H1 (cell line): ENCODE data around the gene CHCHD3. TPM values are rescaled to one million over a fixed set of nuclear protein-coding genes. Genes with fewer than 3 reads are reported as not detected.

Experiments
- CTCF ChIA-PET: fragments of 300-600 bp; sonication (Branson Sonifier 250); formaldehyde crosslinking; loops from one replicate; lab custom pipeline; 2021; ENCODE audit not compliant: partially characterized antibody; lab: Charles Lee
- POLR2A ChIA-PET: fragments of 300-600 bp; sonication (Branson Sonifier 250); formaldehyde crosslinking; loops from one replicate; lab custom pipeline; 2021; ENCODE audit warnings: inconsistent platforms; ENCODE audit not compliant: partially characterized antibody; lab: Charles Lee
- DNase-seq, 2 experiments: peaks; one replicate each; pipeline versions ENCODE4 v3.0.0 to v3.0.0-alpha.2; 2010 to 2022; ENCODE audit warnings: low spot score in 2 of 2, low read depth in 1 of 2, mixed read lengths in 1 of 2
- FAIRE-seq: peaks from 2 replicates; lab custom pipeline; 2011; peaks lifted over from hg19 to GRCh38; lab: Jason Lieb, UNC
- H2AFZ ChIP-seq: 2 replicates; pipeline ENCODE4 v1.8.1; 2012; ENCODE audit warnings: low read length, inconsistent platforms
- H2AK5ac ChIP-seq: 2 replicates; pipeline ENCODE4 v1.6.1; 2013; ENCODE audit warnings: low read depth, low read length
- H2BK120ac ChIP-seq: replicated peaks from 2 replicates; pipeline ENCODE3; 2013; ENCODE audit warnings: low read depth, low read length, inconsistent platforms
- H2BK12ac ChIP-seq: 2 replicates; pipeline ENCODE4 v1.6.1; 2013; ENCODE audit warnings: low read depth, low read length
- H2BK15ac ChIP-seq: 2 replicates; pipeline ENCODE4 v1.6.1; 2013; ENCODE audit warnings: low read length
- H2BK20ac ChIP-seq: 2 replicates; pipeline ENCODE4 v1.6.1; 2013; ENCODE audit warnings: low read length
- H2BK5ac ChIP-seq: 2 replicates; pipeline ENCODE4 v1.6.1; 2013; ENCODE audit warnings: low read depth, low read length
- H3K14ac ChIP-seq: 2 replicates; pipeline ENCODE4 v1.6.1; 2013; ENCODE audit warnings: inconsistent platforms; ENCODE audit not compliant: insufficient read length
- H3K18ac ChIP-seq: 2 replicates; pipeline ENCODE4 v1.6.1; 2013; ENCODE audit warnings: low read length; ENCODE audit errors: extremely low read depth
- H3K23ac ChIP-seq: 2 replicates; pipeline ENCODE4 v1.6.1; 2013; ENCODE audit warnings: inconsistent platforms; ENCODE audit not compliant: insufficient read length
- H3K23me2 ChIP-seq: 2 replicates; pipeline ENCODE4 v1.6.1; 2013; ENCODE audit warnings: low read depth, low read length
- H3K27ac ChIP-seq: 2 replicates; pipeline ENCODE4 v1.6.1; 2011; ENCODE audit warnings: low read depth, low read length, inconsistent platforms
- H3K27me3 ChIP-seq, 4 experiments: replicated peaks in 1 of 4; 1 replicate in 1 of 4; 2 replicates in 3 of 4; pipeline versions ENCODE4 v1.6.1 to v1.8.1; 2011 to 2013; ENCODE audit warnings: low read length in 3 of 4, mild to moderate bottlenecking in 3 of 4, inconsistent platforms in 2 of 4, mixed read lengths in 2 of 4, moderate library complexity in 1 of 4; ENCODE audit not compliant: control insufficient read depth in 3 of 4, insufficient read depth in 3 of 4; ENCODE audit errors: extremely low read depth in 1 of 4
- H3K36me3 ChIP-seq, 4 experiments: 2 replicates each; pipeline versions ENCODE4 v1.6.1 to v1.8.1; 2011 to 2013; ENCODE audit warnings: mild to moderate bottlenecking in 4 of 4, low read length in 3 of 4, moderate library complexity in 2 of 4, control low read depth in 1 of 4, inconsistent platforms in 1 of 4; ENCODE audit not compliant: insufficient read depth in 4 of 4, control insufficient read depth in 2 of 4
- H3K4ac ChIP-seq: replicated peaks from 2 replicates; pipeline ENCODE3; 2013; ENCODE audit warnings: low read length, low read depth, mixed read lengths, inconsistent platforms; ENCODE audit not compliant: insufficient read length
- H3K4me1 ChIP-seq, 4 experiments: replicated peaks in 1 of 4; 1 replicate in 1 of 4; 2 replicates in 3 of 4; pipeline versions ENCODE4 v1.6.1 to v1.8.1; 2011 to 2013; ENCODE audit warnings: low read length in 3 of 4, inconsistent platforms in 2 of 4, mixed read lengths in 1 of 4; ENCODE audit not compliant: insufficient read depth in 4 of 4, control insufficient read depth in 3 of 4
- H3K4me2 ChIP-seq, 2 experiments: 2 replicates each; pipeline versions ENCODE4 v1.6.1 to v1.8.1; 2011 to 2013; ENCODE audit warnings: low read depth in 2 of 2, low read length in 2 of 2, control low read depth in 1 of 2, inconsistent platforms in 1 of 2, mild to moderate bottlenecking in 1 of 2; ENCODE audit not compliant: insufficient read depth in 1 of 2
- H3K4me3 ChIP-seq, 4 experiments: fragments of 200-600, 300-600 bp in 1 of 4; sonication (generic), shearing (Covaris generic), sonication (Bioruptor Twin) in 1 of 4; 2 replicates each; pipeline versions ENCODE4 v1.5.1 to v1.8.1; 2011 to 2016; ENCODE audit warnings: low read length in 4 of 4, low read depth in 3 of 4, control low read depth in 2 of 4, inconsistent platforms in 2 of 4, mild to moderate bottlenecking in 2 of 4, mixed read lengths in 1 of 4, moderate library complexity in 1 of 4; ENCODE audit not compliant: insufficient read depth in 2 of 4; ENCODE audit errors: extremely low read depth in 1 of 4
- H3K56ac ChIP-seq: replicated peaks from 2 replicates; pipeline ENCODE3; 2013; ENCODE audit warnings: low read depth, mild to moderate bottlenecking, mixed read lengths, low read length, inconsistent platforms; ENCODE audit not compliant: insufficient read length
- H3K79me1 ChIP-seq: 2 replicates; pipeline ENCODE4 v1.6.1; 2013; ENCODE audit warnings: low read depth, low read length, control low read depth
- H3K79me2 ChIP-seq, 2 experiments: 2 replicates each; pipeline versions ENCODE4 v1.6.1 to v1.8.1; 2012 to 2013; ENCODE audit warnings: low read length in 2 of 2, mild to moderate bottlenecking in 2 of 2, inconsistent platforms in 1 of 2; ENCODE audit not compliant: insufficient read depth in 2 of 2, control insufficient read depth in 1 of 2
- H3K9ac ChIP-seq, 4 experiments: replicated peaks in 1 of 4; 1 replicate in 1 of 4; 2 replicates in 3 of 4; pipeline versions ENCODE4 v1.6.1 to v1.8.1; 2011 to 2013; ENCODE audit warnings: low read depth in 3 of 4, low read length in 3 of 4, control low read depth in 2 of 4, mild to moderate bottlenecking in 2 of 4, moderate library complexity in 2 of 4, inconsistent platforms in 1 of 4; ENCODE audit errors: extremely low read depth in 1 of 4
- H3K9me3 ChIP-seq, 2 experiments: 2 replicates each; pipeline versions ENCODE4 v1.6.1 to v1.8.1; 2012 to 2013; ENCODE audit warnings: mild to moderate bottlenecking in 2 of 2, moderate library complexity in 2 of 2, control low read depth in 1 of 2, inconsistent platforms in 1 of 2, low read depth in 1 of 2, low read length in 1 of 2, mixed read lengths in 1 of 2; ENCODE audit not compliant: insufficient read depth in 2 of 2
- H4K20me1 ChIP-seq, 2 experiments: replicated peaks in 1 of 2; 2 replicates each; pipeline versions ENCODE3 to v1.8.1; 2011 to 2013; ENCODE audit warnings: inconsistent platforms in 2 of 2, low read length in 2 of 2, mild to moderate bottlenecking in 1 of 2; ENCODE audit not compliant: insufficient read depth in 2 of 2, control insufficient read depth in 1 of 2
- H4K5ac ChIP-seq: 2 replicates; pipeline ENCODE4 v1.6.1; 2013; ENCODE audit warnings: low read length, low read depth, mixed read lengths, inconsistent platforms; ENCODE audit not compliant: insufficient read length
- H4K8ac ChIP-seq: 2 replicates; pipeline ENCODE4 v1.8.0; 2013; ENCODE audit warnings: mild to moderate bottlenecking, moderate library complexity, low read length, inconsistent platforms; ENCODE audit not compliant: insufficient read depth; ENCODE audit errors: extremely low read depth
- H4K91ac ChIP-seq: replicated peaks from 2 replicates; pipeline ENCODE3; 2013; ENCODE audit warnings: low read length, mixed read lengths, inconsistent platforms; ENCODE audit not compliant: insufficient read length
- ASH2L ChIP-seq: fragments of 200-600, 300-600 bp; sonication (generic); IDR thresholded peaks from one replicate; pipeline ENCODE4 v1.7.1; 2017; ENCODE audit warnings: low read length
- BRCA1 ChIP-seq: IDR thresholded peaks from 2 replicates; pipeline ENCODE4 v1.6.1; 2012; ENCODE audit warnings: low read depth, low read length, improper control_type of control experiment
- KDM5A ChIP-seq: fragments of 200-600 bp; IDR thresholded peaks from 2 replicates; pipeline ENCODE4 v1.7.1; 2012; ENCODE audit warnings: mild to moderate bottlenecking, low read length, inconsistent platforms, mixed read lengths
- SIN3A ChIP-seq, 2 experiments: IDR thresholded peaks in 1 of 2; conservative IDR thresholded peaks in 1 of 2; 2 replicates each; pipeline ENCODE4 v1.6.1; 2011 to 2012; ENCODE audit warnings: low read length in 2 of 2, improper control_type of control experiment in 1 of 2, low read depth in 1 of 2, mild to moderate bottlenecking in 1 of 2
- SIX5 ChIP-seq: IDR thresholded peaks from 2 replicates; pipeline ENCODE4 v1.6.1; 2011; ENCODE audit warnings: mild to moderate bottlenecking, low read depth, low read length
- TAF7 ChIP-seq: optimal IDR thresholded peaks from 2 replicates; pipeline ENCODE3; 2011; ENCODE audit warnings: low read depth, mild to moderate bottlenecking, inconsistent platforms, low read length, moderate library complexity, borderline replicate concordance
- TEAD4 ChIP-seq: IDR thresholded peaks from 2 replicates; pipeline ENCODE4 v1.6.1; 2012; ENCODE audit warnings: low read depth, low read length, inconsistent platforms, mixed read lengths
- ZNF274 ChIP-seq: IDR thresholded peaks from 2 replicates; pipeline ENCODE4 v1.7.0; 2012; ENCODE audit warnings: low read length, borderline replicate concordance; ENCODE audit errors: extremely low read depth
- WGBS, 2 experiments: shearing (Covaris generic) in 1 of 2; methylation state at CpG; one replicate each; pipeline versions ENCODE4 v1.1.6 to v1.1.7; 2013 to 2015; ENCODE audit warnings: low lambda C conversion rate in 2 of 2, mixed read lengths in 2 of 2, inconsistent platforms in 1 of 2, low coverage in 1 of 2, missing lambda C conversion rate in 1 of 2; ENCODE audit not compliant: insufficient replicate concordance in 2 of 2, insufficient coverage in 1 of 2, insufficient read length in 1 of 2; ENCODE audit errors: extremely low coverage in 1 of 2, missing lambda C conversion rate in 1 of 2; 5-methylcytosine and 5-hydroxymethylcytosine counted together
- polyA plus RNA-seq, 7 experiments: library from polyadenylated mRNA; depleted of rRNA in 3 of 7; stranded (reverse) in 5 of 7; unstranded in 2 of 7; fragments of >200 nt in 5 of 7; fragments of 200-250 nt in 2 of 7; gene quantifications; 1 replicate in 5 of 7; 2 replicates in 1 of 7; 4 replicates in 1 of 7; pipeline versions ENCODE4 v1.2.1 to v1.2.3, GENCODE V29; 2011 to 2013; ENCODE audit warnings: missing spikeins in 2 of 7, mixed read lengths in 2 of 7
- total RNA-seq: library from RNA; stranded (reverse); fragmentation: NEBNext Ultra II Directional; extraction: Animal tissue kit (Norgen Biotek cat#: 25700); gene quantifications from 2 replicates; pipeline ENCODE4 v1.2.1, GENCODE V29; 2021

The CHCHD3 gene
- total and polyA plus RNA-seq, 2 of the 8 experiments (the other 6 are each of a cell fraction or from before 2014, with no cell fraction given): 42.9 to 137 TPM

GRCh38 chr7:132739271-132739955 lies 342.5 kb downstream of the CHCHD3 start:
- Histone ChIP-seq H2BK12ac (no peak overlapping the region), H2BK120ac (no peak overlapping the region), H3K23ac (no peak overlapping the region), H3K14ac (no peak overlapping the region), H4K5ac (no peak overlapping the region), H4K91ac (no peak overlapping the region), H3K36me3 (no peaks in the 10 kb centered on the region), H3K4ac (no peak overlapping the region), H3K4me2 (no peak overlapping the region), H3K56ac (no peak overlapping the region), H3K9ac (no peak overlapping the region), H4K20me1 (no peaks in the 10 kb centered on the region), H3K9me3 (peaks cover 2 to 7% of the 10 kb centered on the region in 2 experiments; a peak in 2 of 4 replicates), H3K79me1 (no peaks in the 10 kb centered on the region), H2AFZ (no peak overlapping the region), H3K4me3 (no peak overlapping the region), H2BK20ac (no peak overlapping the region), H3K27ac (no peak overlapping the region), H3K23me2 (no peaks in the 10 kb centered on the region), H3K27me3 (no peaks in the 10 kb centered on the region; a peak in 1 of 7 replicates), H2BK15ac (no peak overlapping the region), H3K18ac (no peak overlapping the region), H2AK5ac (no peak overlapping the region), H3K4me1 (no peaks in the 10 kb centered on the region), H2BK5ac (no peak overlapping the region), H4K8ac (no peak overlapping the region), H3K79me2 (no peaks in the 10 kb centered on the region)
- DNase-seq (no peak), FAIRE-seq (no peak)
- 87% methylated on average over 5 of the region's 5 CpGs; no CpG with 5 or more reads in 1 of the 2 experiments for WGBS, 2 experiments
- TF ChIP-seq ASH2L (no peak), TAF7 (no peak), KDM5A (no peak), BRCA1 (no peak), TEAD4 (no peak), ZNF274 (no peak), SIX5 (no peak), SIN3A (conservative IDR thresholded peaks at IDR 0.05 in 1 of 2, IDR thresholded peaks at IDR 0.05 in 1 of 2; ENCODE audit: low read depth in 1 of 2, low read length in 2 of 2) (no peak)
- ChIA-PET CTCF (interaction anchor here (1.2 kb wide), 1 partner anchor 36 kb away, joined by 3 read pairs; no protein-coding TSS in a partner anchor), POLR2A (no interaction called here)
